Muscle layer of colon (tissue), 2 donors: ENCODE measurements around the gene PCDHA12.
"Not testable (repeated sequence)": the region's sequence is repeated elsewhere in the genome, so short reads cannot be mapped to it uniquely, and the experiment has no call there.

ENCODE experiments used
- H3K27ac ChIP-seq: one replicate; pipeline ENCODE4 v1.7.0; 2013; ENCODE audit warnings: low read depth, mild to moderate bottlenecking, low read length, moderate library complexity
- H3K27me3 ChIP-seq, 2 donors: one replicate each; pipeline ENCODE4 v1.7.0; 2013; ENCODE audit warnings: low read length in 2 of 2, mild to moderate bottlenecking in 2 of 2; ENCODE audit not compliant: insufficient read depth in 2 of 2, control insufficient read depth in 1 of 2
- H3K36me3 ChIP-seq: one replicate; pipeline ENCODE4 v1.7.0; 2013; ENCODE audit warnings: mild to moderate bottlenecking, low read length; ENCODE audit not compliant: insufficient read depth
- H3K4me1 ChIP-seq: one replicate; pipeline ENCODE4 v1.7.0; 2013; ENCODE audit warnings: mild to moderate bottlenecking, low read length; ENCODE audit not compliant: insufficient read depth
- H3K4me3 ChIP-seq, 2 donors: one replicate each; pipeline ENCODE4 v1.7.0; 2013; ENCODE audit warnings: low read length in 2 of 2, low read depth in 1 of 2, mild to moderate bottlenecking in 1 of 2, moderate library complexity in 1 of 2
- H3K9ac ChIP-seq: one replicate; pipeline ENCODE4 v1.7.0; 2013; ENCODE audit warnings: low read length
- H3K9me3 ChIP-seq: one replicate; pipeline ENCODE4 v1.7.0; 2013; ENCODE audit warnings: mild to moderate bottlenecking, low read length
- donor health status: abdominal sarcoma.
- donor health status: Adenocarcinoma of cecum.

PCDHA12 gene

DNA sequence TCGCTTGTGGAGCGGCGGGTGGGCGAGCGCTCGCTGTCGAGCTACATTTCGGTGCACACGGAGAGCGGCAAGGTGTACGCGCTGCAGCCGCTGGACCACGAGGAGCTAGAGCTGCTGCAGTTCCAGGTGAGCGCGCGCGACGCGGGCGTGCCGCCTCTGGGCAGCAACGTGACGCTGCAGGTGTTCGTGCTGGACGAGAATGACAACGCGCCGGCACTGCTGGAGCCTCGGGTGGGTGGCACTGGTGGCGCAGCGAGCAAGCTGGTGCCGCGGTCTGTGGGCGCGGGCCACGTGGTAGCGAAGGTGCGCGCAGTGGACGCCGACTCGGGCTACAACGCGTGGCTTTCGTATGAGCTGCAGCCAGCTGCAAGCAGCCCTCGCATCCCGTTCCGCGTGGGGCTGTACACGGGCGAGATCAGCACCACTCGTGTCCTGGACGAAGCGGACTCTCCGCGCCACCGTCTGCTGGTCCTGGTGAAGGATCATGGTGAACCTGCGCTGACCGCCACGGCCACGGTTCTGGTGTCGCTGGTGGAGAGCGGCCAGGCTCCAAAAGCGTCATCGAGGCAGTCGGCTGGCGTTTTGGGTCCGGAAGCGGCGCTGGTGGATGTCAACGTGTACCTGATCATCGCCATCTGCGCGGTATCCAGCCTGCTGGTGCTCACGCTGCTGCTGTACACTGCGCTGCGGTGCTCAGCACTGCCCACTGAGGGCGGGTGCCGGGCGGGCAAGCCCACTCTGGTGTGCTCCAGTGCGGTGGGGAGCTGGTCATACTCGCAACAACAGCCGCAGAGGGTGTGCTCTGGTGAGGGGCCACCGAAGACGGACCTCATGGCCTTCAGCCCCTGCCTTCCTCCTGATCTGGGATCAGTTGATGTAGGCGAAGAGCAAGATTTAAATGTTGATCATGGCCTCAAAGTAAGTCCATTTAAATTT, 32.0 kb upstream of the PCDHA12 start:
- Histone ChIP-seq H3K27ac (no peak overlapping the region), H3K4me3 (no peak overlapping the region), H3K27me3 (no peaks in the 10 kb centered on the region), H3K9me3 (no peaks in the 10 kb centered on the region), H3K36me3 (no peaks in the 10 kb centered on the region), H3K4me1 (no peaks in the 10 kb centered on the region), H3K9ac (no peak overlapping the region)

DNA sequence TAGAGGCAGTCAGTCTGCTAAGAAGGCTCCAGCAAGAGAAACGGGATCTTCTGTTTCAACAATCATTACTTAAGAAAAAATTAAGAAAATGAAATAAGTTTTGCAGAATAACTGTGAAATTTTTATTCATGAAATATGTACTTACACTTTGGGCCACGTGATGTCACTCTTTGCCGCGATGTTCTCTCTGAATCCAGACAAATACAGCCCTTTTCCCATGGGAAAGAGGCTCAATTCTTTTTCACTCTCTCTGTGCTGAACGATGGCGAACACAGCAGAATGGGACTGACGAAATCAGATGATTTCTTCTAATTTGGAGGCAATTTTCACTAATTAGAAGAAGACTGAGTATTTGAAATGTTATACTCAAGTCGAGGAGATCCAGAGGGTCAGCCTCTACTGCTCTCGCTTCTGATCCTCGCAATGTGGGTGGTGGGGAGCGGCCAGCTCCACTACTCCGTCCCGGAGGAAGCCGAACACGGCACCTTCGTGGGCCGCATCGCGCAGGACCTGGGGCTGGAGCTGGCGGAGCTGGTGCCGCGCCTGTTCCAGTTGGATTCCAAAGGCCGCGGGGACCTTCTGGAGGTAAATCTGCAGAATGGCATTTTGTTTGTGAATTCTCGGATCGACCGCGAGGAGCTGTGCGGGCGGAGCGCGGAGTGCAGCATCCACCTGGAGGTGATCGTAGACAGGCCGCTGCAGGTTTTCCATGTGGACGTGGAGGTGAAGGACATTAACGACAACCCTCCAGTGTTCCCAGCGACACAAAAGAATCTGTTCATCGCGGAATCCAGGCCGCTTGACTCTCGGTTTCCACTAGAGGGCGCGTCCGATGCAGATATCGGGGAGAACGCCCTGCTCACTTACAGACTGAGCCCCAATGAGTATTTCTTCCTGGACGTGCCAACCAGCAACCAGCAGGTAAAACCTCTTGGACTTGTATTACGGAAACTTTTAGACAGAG, 26.7 kb upstream of the PCDHA12 start, which contains the start of gene PCDHA9:
Gene PCDHA9 (plus strand): TSS at position 244 of the 964 bp plus-strand sequence. CDS start 114 bp downstream, at position 358.
- not testable (repeated sequence) for H3K36me3 ChIP-seq, H3K9me3 ChIP-seq, H3K4me1 ChIP-seq, H3K9ac ChIP-seq, H3K27ac ChIP-seq, H3K27me3 ChIP-seq, H3K4me3 ChIP-seq

DNA sequence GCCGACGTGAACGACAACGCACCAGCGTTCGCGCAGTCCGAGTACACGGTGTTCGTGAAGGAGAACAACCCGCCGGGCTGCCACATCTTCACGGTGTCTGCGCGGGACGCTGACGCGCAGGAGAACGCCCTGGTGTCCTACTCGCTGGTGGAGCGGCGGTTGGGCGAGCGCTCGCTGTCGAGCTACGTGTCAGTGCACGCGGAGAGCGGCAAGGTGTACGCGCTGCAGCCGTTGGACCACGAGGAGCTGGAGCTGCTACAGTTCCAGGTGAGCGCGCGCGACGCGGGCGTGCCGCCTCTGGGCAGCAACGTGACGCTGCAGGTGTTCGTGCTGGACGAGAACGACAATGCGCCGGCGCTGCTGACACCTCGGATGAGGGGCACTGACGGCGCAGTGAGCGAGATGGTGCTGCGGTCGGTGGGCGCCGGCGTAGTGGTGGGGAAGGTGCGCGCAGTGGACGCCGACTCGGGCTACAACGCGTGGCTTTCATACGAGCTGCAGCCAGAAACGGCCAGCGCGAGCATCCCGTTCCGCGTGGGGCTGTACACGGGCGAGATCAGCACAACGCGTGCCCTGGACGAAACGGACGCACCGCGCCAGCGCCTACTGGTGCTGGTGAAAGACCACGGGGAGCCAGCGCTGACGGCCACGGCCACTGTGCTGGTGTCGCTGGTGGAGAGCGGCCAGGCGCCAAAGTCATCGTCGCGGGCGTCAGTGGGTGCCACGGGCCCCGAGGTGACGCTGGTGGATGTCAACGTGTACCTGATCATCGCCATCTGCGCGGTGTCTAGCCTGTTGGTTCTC, 25.1 kb upstream of the PCDHA12 start:
- H3K4me3 ChIP-seq, H3K4me1 ChIP-seq, H3K9ac ChIP-seq, H3K9me3 ChIP-seq, H3K27ac ChIP-seq, H3K36me3 ChIP-seq, H3K27me3 ChIP-seq: not testable (repeated sequence)

DNA sequence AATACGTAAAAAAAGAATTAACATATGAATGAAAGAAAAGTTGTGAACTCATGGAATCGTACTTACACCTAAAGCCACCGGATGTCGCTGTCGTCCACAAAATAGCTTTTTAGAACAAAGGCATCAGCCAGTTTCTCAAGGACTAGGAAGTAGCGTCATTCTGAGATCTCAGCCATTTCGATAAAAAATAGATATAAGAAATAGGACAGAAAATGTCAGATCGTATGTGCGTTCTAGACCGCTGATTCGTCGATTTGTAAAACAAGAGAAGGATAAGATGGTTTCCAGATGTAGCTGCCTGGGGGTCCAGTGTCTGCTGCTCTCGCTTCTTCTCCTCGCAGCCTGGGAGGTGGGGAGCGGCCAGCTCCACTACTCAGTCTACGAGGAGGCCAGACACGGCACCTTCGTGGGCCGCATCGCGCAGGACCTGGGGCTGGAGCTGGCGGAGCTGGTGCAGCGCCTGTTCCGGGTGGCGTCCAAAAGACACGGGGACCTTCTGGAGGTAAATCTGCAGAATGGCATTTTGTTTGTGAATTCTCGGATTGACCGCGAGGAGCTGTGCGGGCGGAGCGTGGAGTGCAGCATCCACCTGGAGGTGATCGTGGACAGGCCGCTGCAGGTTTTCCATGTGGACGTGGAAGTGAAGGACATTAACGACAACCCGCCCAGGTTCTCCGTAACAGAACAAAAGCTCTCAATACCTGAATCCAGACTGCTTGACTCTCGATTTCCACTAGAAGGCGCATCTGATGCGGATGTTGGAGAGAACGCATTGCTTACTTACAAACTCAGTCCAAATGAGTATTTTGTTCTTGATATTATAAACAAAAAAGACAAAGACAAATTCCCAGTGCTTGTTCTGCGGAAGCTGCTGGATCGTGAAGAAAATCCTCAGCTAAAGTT, 19.1 kb upstream of the PCDHA12 start, which contains the start of gene PCDHA10:
Gene PCDHA10 (plus strand): TSS at position 126 of the 903 bp plus-strand sequence. CDS start 152 bp downstream, at position 278.
- Histone ChIP-seq H3K4me3 (no peak within 1 kb of the TSS), H3K36me3 (no peaks in the 10 kb centered on the region), H3K4me1 (no peaks in the 10 kb centered on the region), H3K27ac (no peak within 1 kb of the TSS), H3K9ac (no peak within 1 kb of the TSS), H3K27me3 (no peaks in the 10 kb centered on the region), H3K9me3 (peaks cover 4% of the 10 kb centered on the region)

DNA sequence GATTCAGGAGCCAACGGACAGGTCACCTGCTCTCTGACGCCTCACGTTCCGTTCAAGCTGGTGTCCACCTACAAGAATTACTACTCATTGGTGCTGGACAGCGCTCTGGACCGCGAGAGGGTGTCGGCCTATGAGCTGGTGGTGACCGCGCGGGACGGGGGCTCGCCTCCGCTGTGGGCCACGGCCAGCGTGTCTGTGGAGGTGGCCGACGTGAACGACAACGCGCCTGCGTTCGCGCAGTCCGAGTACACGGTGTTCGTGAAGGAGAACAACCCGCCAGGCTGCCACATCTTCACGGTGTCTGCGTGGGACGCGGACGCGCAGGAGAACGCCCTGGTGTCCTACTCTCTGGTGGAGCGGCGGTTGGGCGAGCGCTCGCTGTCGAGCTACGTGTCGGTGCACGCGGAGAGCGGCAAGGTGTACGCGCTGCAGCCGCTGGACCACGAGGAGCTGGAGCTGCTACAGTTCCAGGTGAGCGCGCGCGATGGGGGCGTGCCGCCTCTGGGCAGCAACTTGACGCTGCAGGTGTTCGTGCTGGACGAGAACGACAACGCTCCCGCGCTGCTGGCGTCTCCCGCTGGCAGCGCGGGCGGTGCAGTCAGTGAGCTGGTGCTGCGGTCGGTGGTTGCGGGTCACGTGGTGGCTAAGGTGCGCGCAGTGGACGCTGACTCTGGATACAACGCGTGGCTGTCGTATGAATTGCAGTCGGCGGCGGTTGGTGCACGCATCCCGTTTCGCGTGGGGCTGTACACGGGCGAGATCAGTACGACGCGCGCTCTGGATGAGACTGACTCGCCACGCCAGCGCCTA, 17.7 kb upstream of the PCDHA12 start:
- no peaks in the 10 kb centered on the region for H3K36me3 ChIP-seq
- no peaks in the 10 kb centered on the region for H3K27me3 ChIP-seq
- no peaks in the 10 kb centered on the region for H3K4me1 ChIP-seq
- no peak overlapping the region for H3K27ac ChIP-seq
- H3K9me3 ChIP-seq: peaks cover 4% of the 10 kb centered on the region
- no peak overlapping the region for H3K9ac ChIP-seq
- H3K4me3 ChIP-seq: no peak overlapping the region

DNA sequence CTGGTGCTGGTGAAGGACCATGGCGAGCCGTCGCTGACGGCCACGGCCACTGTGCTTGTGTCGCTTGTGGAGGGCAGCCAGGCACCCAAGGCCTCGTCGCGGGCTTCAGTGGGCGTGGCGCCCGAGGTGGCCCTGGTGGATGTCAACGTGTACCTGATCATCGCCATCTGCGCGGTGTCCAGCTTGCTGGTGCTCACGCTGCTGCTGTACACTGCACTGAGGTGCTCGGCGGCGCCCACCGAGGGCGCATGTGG, 17.2 kb upstream of the PCDHA12 start:
- H3K9me3 ChIP-seq: peaks cover 4% of the 10 kb centered on the region
- no peak overlapping the region for H3K9ac ChIP-seq
- H3K4me3 ChIP-seq: no peak overlapping the region
- no peaks in the 10 kb centered on the region for H3K4me1 ChIP-seq
- H3K36me3 ChIP-seq: no peaks in the 10 kb centered on the region
- H3K27me3 ChIP-seq: no peaks in the 10 kb centered on the region
- H3K27ac ChIP-seq: no peak overlapping the region

DNA sequence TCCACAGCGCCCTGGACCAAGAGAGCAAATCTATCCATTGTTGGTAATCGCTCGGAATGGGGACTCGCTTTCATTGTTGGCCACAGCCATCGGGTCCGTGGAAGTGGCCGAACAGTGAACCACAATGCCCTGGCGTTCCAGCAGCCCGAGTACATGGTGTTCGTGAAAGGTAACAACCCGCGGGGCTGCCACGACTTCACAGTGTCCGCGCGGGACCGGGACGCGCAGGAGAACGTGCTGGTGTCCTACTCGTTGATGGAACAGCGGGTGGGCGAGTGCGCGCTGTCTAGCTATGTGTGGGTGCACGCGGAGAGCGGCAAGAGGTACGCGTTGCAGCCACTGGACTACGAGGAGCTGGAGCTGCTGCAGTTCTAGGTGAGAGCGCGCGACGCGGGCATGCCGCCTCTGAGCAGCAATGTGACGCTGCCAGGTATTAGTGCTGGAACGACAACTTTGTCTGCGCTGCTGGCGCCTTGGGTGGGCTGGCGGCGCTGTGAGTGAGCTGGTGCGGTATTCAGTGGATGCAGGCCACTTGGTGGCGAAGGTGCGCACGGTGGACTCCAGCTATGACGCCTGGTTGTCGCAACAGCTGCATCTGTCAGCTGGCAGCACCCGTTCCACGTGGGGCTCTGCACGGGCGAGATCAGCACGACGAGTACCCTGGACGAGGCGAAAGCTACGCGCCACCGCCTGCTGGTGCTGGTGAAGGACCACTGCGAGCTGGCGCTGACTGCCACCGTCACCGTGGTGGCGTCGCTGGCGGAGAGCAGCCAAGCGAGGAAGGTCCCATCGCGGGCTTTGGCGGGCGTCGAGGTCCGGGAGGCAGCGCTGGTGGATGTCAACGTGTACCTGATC, 12.4 kb upstream of the PCDHA12 start:
- no peak overlapping the region for H3K4me3 ChIP-seq
- H3K4me1 ChIP-seq: no peaks in the 10 kb centered on the region
- H3K27me3 ChIP-seq: no peaks in the 10 kb centered on the region
- no peaks in the 10 kb centered on the region for H3K36me3 ChIP-seq
- peaks cover 4% of the 10 kb centered on the region for H3K9me3 ChIP-seq
- no peak overlapping the region for H3K27ac ChIP-seq
- H3K9ac ChIP-seq: no peak overlapping the region

DNA sequence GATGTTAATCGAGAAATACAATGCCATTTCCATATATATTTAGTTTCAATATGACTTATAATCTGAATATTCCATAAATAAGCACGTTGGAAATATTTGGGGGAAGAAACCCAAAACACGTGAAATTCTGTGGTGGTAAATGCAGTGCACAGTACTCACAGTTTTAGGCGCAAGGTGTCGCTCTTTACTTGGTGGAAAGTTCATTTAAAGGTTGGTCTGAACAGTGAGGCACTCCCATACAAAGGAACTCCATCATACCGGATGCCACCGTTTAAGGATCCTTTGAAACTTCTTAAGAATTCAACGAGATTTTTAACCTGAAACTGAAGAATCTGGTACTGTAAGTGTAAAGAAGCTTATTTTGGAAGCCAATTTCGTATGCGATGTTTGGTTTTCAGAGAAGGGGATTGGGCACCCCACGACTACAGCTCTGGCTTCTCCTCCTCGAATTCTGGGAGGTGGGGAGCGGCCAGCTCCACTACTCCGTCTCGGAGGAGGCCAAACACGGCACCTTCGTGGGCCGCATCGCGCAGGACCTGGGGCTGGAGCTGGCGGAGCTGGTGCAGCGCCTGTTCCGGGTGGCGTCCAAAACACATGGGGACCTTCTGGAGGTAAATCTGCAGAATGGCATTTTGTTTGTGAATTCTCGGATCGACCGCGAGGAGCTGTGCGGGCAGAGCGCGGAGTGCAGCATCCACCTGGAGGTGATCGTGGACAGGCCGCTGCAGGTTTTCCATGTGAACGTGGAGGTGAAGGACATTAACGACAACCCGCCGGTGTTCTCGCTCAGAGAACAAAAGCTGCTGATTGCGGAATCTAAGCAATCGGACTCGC, 6.2 kb upstream of the PCDHA12 start, which contains the start of gene PCDHA11:
Gene PCDHA11 (plus strand): TSS at position 237 of the 834 bp plus-strand sequence. CDS start 147 bp downstream, at position 384.
- H3K4me1 ChIP-seq: no peaks in the 10 kb centered on the region
- no peak within 1 kb of the TSS for H3K4me3 ChIP-seq
- no peak within 1 kb of the TSS for H3K27ac ChIP-seq
- peaks cover 0 to 7% of the 10 kb centered on the region in 2 donors for H3K27me3 ChIP-seq
- H3K9ac ChIP-seq: no peak within 1 kb of the TSS
- no peaks in the 10 kb centered on the region for H3K36me3 ChIP-seq
- H3K9me3 ChIP-seq: no peaks in the 10 kb centered on the region

DNA sequence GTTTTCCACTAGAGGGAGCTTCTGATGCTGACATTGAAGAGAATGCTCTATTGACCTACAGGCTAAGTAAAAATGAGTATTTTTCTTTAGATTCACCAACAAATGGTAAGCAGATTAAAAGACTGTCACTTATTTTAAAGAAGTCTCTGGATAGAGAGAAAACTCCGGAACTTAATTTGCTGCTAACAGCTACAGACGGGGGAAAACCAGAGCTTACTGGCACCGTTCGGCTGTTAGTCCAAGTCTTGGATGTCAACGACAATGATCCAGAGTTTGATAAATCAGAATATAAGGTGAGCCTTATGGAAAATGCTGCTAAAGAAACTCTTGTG, 5.6 kb upstream of the PCDHA12 start:
- Histone ChIP-seq H3K4me3 (no peak overlapping the region), H3K4me1 (no peaks in the 10 kb centered on the region), H3K9me3 (no peaks in the 10 kb centered on the region), H3K27ac (no peak overlapping the region), H3K9ac (no peak overlapping the region), H3K36me3 (no peaks in the 10 kb centered on the region), H3K27me3 (peaks cover 0 to 7% of the 10 kb centered on the region in 2 donors)
